NCI-H1930 (cell line): Measurements from ENCODE around the gene NR3C1.

Experiments
- DNase-seq, 2 experiments: peaks; one replicate each; lab custom pipeline; 2025; lab: John Stamatoyannopoulos, UW

The NR3C1 gene

DNA sequence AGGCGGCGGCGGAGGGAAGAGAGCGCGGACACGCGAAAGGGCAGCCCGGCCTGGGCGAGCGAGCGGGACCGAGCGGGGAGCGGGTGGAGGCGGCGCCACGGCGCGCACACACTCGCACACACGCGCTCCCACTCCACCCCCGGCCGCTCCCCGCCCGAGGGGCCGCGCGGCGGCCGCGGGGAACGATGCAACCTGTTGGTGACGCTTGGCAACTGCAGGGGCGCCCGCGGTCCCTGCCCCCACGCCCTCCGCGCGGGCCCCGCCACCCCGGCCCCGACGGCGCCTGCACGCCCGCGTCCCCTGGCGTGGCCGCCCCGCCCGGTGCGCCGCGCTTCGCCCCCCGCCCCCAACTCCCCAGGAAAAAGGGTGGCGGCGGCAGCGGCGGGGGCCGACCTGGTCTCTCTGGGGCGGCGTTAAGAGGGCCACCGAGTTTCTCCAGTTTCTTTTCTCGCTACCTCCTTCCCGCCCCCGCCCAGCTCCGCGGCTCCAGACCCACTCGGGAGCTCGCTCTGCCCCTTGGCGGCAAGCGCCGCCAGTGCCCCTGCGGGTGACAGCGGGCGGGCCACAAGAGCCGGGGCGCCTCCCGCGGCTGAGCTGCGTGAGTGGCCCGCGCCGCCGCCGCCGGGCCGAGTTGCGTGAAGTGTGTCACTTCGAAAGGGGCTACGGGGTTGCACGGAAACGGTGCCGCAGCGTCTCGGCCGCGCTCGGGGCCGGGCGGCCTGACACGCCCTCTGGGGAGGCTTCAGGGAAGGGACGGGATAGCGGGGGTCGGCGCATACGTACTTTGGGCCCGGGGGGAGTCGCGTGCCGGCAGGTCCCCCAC, at the start of gene NR3C1:
Gene NR3C1, minus strand, starts transcription at position 94 of the 823 bp plus-strand sequence. CDS start 2,847 bp downstream, outside the sequence.
- peak; percentile 19 to 41 for DNase-seq

- DNase-seq = no peak
Measured at GRCh38 chr5:143449772-143450171, 46.3 kb upstream of the NR3C1 start.

- no peak for DNase-seq
Measured at GRCh38 chr5:143448518-143448917, 45.0 kb upstream of the NR3C1 start.

DNA sequence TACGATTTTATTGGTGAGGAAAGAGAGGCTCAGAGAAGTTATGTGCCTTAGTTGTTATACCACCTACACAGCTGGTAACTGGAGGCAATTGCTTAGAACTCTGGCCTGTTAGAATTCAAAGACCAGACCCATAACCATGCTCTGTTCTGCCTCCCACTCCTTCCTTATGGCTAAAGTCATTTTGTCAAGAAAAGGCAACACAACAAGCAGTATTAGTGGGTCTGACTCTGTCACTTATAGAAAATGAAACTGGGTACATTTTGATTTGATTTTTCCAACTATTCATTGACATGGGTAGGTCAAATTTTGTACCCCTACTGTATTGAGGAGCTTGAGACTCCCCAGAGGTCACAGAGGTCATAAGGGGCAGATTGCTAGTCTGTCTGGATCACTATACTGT, 44.5 kb upstream of the NR3C1 start:
- DNase-seq = no peak

GRCh38 chr5:143446535-143447226, 43.2 kb upstream of the NR3C1 start:
- DNase-seq = no peak

DNA sequence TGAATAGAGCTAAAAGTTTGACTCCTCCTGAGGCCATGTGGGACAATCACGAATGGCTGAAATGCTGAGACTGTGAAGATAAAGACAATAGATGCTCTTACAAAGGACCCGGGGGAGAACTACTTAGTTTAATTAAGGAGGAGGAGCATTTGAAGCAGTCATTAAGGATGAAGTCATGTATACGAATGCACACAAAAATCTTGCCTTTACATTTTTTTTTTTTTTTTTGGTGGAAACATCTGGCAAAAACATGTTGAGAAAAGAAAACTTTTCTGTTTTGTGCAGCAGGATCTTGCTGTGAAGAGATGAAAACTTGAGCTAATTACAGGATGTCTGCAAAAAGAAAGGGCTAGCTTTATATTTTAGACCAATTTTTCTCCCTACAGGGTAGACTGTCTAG, 42.3 kb upstream of the NR3C1 start:
- DNase-seq = no peak

DNA sequence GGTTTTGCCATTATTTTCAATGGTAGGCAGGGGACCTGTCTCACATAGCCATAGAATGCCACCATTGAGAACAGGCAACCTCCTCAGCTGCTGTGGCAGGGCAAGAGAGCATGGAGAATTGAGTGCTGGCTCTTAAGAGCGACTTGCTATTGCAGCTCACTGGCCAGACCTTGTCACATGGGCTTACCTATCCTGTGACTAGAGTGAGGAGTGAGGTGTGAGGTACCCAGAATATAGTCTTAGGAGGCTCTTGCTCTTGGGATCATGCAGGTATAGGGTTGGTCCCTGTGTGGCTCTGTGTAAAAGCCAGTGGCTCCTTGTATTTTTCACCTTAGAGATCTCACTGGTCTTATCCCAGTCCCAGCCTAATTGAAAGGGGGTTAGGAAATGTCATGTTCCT, 39.8 kb upstream of the NR3C1 start:
- no peak for DNase-seq

DNA sequence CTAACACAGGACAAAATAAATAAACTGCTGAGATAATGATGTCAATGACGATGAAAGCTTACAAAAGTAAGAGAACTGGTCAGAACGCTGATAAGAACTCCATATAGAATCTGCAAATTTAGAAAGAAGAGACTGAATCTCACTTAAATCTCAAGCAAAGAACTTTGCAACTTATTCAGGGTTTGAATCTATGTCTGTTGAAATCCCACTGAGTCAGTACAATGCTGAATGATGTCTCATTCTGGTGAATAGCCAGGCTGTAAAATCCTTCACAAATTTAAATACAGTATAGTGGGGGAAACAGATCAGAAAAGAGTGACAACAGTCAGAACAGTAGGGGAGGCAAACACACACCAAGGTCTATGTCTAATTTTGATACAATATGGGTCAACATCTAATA, 38.9 kb upstream of the NR3C1 start:
- DNase-seq = no peak

DNA sequence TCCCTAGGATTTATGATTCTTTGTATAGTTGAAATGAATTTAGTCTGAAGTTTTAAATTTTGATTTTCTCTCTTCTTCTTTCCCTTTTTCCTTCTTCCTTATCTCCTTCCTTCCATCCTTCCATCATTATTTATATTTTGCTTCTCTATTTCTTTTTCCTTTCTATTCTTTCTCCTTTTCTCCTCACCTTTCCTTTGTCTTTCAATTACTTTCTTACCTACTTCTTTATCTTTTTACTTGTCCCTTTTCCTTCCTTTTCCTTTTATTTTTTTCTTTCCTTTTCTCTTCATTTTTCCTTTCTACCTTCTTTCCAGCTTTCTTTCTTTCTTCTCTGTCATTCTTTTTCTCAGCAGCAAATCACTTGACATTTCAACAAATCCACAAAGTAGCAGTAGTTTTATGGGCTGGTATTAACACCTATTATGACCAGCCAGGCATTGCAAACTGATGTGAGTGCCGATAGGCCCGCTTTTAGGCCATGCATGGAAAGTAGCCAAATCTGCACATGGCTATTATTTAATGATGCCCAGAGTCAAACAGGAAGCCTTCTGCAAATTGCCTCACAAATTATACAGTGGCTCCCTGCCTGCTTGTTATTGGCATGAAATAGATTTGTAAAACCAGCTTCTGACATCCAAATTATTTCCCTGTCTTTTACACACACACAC, 37.1 kb upstream of the NR3C1 start:
- no peak for DNase-seq

DNA sequence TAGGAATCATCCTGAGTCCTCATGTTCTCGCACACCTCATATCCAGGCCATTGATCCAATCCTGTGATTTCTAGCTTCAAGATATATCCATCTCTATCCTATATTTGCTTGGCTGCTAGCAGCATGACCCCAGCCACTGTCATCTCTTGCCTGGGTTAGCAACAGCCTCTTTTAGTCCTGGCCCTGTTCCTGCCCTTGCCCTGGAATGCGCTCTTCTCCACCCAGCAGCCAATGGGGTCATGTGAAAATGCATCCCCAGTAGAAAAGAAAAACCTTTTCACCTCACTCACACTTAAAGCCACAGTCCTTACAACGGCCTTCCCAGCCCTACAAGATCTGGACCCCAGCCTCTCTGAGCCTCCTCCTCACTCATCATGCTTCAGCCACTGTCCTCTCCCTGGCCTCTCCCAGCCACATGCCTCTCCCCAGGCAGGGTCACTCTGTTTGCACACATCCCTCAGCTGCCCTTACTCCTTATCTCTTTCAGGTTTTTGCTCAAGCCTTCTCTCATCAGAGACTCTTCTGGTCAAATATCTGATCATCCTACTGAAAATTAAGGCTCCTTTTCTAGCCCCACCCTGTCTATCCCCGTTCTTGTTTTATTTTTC, 34.3 kb upstream of the NR3C1 start:
- DNase-seq = no peak

GRCh38 chr5:143436871-143437270, 33.4 kb upstream of the NR3C1 start:
- DNase-seq = no peak

GRCh38 chr5:143435210-143435657, 31.7 kb upstream of the NR3C1 start:
- no peak for DNase-seq

DNA sequence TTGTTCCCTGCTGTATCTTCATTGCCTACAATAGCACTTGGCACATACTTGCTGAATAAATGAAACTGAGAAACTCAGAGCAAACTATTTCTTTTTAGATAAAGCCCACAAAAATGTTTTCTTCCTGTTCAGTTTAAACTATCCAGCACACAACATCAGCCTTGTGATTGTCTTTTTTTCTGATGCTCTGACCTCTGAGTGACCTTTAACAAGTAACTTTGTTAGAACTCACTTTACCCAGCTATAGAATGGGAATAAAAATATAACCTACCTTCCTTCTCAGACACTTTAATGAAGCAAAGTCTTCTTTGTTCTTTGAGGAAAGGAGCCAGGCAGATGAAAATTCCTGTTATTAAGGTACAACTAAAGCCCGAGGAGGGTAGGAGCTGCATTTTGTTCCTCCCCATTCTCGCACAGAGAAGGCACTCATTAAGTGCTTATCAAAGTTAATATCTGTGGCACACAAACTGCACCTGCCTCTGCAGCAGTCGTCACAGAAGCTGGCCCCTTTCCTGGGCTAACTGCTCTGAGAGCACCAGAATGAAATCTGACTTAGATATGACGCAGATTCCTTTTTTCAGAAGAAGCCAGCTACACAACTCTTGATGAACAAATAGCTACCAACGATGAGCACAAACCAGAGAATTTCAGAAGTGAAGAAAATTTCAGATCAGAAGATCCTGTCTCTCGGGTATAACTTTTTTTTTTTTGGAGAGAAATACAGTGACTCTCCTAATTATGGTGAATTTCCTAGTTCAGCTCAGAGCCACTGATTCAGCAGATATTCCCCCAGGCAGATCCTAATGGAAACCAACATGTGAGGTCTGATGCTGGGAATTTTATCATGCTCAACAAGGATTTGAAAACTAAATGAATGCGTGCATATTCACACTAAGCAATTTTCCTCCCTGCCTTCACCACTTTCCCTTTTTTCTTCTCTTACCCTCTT, 31.0 kb upstream of the NR3C1 start:
- no peak for DNase-seq

DNA sequence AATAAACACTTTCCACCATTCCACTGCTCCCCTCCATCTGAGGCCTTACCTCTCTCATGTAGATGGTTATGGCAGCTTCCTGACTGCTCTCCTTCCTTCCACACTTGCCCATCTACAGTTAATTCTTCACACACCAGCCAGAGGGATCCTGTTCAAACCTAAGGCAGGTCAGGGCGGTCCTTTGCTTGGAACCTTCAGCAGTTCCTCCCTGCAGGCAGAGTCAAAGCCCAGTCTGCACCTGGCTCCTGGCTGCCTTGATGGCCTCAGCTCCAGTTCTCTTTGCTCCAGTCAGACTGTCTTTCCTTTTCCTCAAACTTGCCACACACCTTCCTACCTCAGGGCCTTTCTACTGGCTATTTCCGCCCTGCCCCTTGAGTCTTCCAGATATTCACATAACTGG, 30.2 kb upstream of the NR3C1 start:
- DNase-seq = no peak

GRCh38 chr5:143432658-143433239, 29.3 kb upstream of the NR3C1 start:
- no peak for DNase-seq

GRCh38 chr5:143431789-143432188, 28.3 kb upstream of the NR3C1 start:
- DNase-seq = no peak

DNA sequence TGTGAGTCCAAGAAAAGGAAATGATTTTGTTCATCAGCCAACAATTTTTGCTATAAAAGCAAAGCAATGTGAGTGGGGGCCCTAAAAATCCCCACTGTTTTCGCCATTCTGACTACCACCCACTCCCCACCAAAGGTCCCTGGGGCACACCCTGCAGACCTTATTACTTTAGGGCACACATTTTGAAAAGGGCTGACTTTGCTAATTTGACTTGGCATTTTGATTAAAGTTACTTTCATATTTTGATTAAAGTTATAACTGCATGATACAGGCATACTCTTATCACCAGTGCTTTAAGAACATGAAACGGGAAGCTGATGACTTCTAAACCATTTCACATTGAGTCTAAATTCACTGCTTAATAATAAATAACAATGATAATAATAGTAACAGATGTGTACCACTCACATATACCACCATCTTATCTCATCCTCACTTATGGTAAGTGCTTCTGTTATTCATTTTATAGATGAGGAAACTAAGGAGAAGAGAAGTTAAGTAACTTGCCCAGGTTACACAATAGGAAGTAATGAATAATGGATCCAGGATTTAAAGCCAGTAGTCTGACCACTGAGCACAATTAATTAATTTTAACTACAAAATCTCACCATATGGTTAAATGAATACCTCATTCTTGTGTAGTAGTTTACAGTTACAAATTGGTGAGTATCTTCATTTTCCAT, 25.4 kb upstream of the NR3C1 start:
- DNase-seq = no peak

DNA sequence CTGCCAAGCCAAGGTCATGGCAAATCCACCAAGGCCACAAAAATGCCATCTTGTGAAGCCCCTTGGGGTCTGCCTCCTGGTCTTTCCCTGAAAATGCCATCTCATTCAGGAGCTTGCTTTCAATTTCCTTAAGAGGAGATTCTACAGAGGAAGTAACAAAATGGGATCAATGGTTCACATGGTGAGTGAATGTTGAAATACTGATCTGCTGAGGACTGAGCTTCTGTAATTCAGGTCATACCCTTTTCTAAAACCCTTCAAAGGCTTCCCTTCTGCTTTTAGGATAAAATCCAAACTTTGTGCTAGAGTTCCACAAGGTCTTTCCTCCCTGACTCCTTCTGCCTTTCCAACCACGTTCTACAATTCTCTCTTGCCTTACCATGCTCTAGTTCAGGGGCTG, 24.7 kb upstream of the NR3C1 start:
- no peak for DNase-seq

DNA sequence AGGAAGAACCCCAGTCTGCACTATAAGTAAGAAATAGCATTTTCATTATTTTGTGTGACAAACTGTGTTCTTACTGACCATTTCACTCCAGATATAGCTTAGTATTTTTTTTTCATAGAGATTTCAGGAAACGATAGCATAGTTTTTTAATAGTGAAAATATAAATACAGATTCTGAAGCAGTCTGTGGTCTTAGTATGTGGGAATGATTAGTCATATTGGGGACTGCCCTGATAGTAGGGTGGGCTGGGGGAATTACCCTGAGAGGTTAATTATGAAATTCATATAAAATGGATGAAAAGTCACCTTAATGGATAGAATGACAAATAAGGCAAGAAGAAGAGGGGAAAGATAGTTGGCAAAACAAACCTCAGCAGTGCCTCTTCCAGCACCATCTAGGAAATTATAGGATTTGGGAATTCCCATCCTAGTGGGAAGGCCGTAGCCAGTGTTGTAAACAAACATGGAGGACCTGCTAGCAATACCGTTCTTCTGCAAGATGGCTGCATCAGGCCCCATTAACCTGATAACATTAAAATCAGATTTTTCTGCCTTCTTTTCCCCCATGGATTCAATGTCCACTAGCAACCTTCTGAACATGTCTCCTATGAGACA, 23.7 kb upstream of the NR3C1 start:
- DNase-seq = no peak

GRCh38 chr5:143426437-143426991, 23.0 kb upstream of the NR3C1 start:
- no peak for DNase-seq
